Hematopoietic multipotent progenitor cell treated with erythropoietin and hydrocortisone succinate and interleukin-3 and kit ligand, for 17 days (in vitro differentiated cells): Measurements from ENCODE around the gene UBR3.
"Not testable (repeated sequence)": the region's sequence is repeated elsewhere in the genome, so short reads cannot be mapped to it uniquely, and the experiment has no call there.

Experiments
- DNase-seq: peaks from one replicate; pipeline ENCODE4 v3.0.0-alpha.2; 2015; ENCODE audit warnings: low spot score

Gene UBR3

GRCh38 chr2:170106102-170106840, 279.0 kb downstream of the UBR3 start:
- DNase-seq = no peak

DNA sequence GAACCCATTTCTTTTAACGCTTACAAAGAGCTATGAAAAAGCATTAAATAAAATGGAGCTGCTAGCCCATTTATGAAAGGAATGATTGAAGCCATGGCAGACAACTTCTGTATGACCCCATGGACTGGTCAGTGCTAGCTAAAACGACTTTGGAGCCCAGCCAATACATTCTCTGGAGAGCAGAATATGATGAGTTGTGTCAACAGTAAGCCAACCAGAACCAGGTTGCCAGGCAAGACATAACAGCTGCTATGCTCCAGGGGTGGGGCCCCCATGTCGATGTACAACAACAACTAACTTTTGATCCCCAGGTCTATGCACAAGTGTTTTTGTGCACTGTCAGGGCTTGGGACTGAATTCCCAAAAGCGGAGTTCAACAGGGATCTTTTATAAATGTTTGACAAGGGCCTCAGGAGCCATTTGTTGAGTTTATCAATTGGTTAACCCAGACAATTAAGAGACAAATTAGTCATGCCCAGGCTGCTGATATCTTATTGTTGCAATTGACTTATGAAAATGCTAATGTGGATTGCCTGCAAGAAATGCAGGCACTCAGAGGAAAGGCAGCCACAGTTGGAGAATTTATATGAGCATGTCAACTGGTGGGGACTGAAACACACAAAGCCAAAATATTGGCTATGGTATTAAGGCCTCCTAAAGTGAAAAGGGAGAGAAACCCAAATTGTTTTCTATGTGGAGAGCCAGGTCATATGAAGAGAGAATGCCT, 286.1 kb downstream of the UBR3 start:
- no peak for DNase-seq

DNA sequence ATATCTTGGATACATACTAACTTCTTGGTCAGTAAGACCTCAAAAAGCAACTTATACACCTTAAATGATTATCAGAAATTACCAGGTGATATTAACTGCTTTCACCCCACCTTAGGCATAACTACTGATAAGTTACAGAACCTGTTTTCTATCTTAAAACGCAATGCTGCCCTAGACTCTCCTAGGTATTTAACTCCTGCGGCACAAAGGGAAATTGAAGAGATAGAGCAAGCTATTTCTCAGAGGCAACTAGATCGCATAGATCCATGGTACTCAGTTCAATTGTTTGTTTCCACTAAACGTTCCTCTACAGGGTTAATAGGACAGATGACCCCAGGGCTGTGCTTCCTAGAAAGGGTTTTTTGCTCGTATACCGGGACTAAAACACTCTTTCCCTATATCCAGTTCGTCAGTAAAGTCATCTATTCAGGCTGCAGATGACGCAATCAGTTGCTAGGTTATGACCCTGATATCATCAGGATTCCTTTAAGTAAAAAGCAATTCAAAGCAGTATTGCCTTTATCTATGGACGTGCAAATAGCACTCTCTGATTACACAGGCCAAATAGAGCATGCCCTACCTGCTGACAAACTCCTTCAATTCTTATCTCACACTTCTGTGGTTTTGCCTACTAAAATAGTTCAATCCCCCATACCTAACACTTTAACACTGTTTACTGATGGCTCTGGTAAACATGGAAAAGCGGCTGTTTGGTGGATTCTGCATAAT, 288.4 kb downstream of the UBR3 start:
- no peak for DNase-seq

- DNase-seq = no peak
Measured at GRCh38 chr2:170118641-170119040, 291.4 kb downstream of the UBR3 start.

GRCh38 chr2:170119326-170119725, 292.1 kb downstream of the UBR3 start:
- not testable (repeated sequence) for DNase-seq

DNA sequence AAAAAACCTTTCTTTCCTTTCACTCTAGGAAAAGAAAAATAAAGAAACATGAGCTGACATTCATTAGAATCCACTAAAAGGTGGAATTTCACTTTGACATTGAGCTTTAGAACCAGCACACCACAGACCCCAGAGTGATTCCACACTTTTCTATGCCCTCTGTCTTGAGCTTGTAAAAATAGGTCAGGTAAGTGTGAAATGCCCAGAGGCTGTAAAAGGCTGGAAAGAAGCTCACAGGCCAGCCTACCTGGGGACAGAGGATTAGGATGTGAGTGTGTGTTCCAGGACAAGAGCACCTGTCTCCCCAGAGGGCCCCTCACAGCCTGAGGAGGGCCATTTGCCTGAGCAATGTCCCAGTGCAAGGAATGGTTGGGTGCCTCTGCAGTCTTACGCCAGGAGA, 294.4 kb downstream of the UBR3 start:
- no peak for DNase-seq

- DNase-seq = no peak
Measured at GRCh38 chr2:170122883-170123547, 295.8 kb downstream of the UBR3 start.

DNA sequence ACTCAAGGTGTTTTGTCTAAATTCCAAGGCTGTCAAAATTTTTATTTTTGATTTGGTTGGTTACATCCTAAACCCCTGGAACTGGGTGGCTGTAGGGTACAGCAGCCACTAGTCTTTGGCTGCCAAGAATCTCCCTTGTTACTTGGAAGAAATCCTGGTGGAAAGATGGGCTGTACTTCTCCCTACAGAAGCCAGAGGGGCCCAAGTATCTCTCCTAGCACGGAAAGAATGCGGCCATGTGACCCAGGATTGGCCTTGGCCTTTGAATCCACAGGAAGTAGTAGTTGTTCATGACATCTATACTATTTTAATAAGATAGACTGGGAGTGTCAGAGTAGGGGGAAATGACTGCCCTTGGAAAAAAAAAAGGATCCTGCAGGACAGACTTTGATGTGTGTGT, 296.3 kb downstream of the UBR3 start:
- DNase-seq = no peak

DNA sequence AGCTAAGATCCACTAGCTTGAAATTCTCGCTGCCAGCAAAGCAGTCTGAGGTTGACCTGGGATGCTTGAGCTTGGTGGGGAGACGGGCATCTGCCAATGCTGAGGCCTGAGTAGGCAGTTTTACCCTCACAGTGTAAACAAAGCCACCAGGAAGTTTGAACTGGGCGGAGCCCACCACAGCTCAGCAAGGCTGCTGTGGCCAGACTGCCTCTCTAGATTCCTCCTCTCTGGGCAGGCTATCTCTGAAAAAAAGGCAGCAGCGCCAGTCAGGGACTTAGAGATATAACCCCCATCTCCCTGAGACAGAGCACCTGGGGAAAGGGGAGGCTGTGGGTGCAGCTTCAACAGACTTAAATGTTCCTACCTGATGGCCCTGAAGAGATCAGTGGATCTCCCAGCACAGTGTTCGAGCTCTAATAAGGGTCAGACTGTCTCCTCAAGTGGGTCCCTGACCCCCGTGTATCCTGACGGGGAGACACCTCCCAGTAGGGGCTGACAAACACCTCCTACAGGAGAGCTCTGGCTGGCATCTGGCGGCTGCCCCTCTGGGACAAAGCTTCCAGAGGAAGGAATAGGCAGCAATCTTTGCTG, 299.0 kb downstream of the UBR3 start:
- peak; percentile 67 for DNase-seq
